BLaER1 (cell line): Measurements from ENCODE around the gene SBNO2.

Source experiments
- H3K27ac ChIP-seq: shearing (Covaris generic); formaldehyde crosslinking; 2 replicates; pipeline ENCODE4 v1.8.1; 2022
- H3K27me3 ChIP-seq: shearing (Covaris generic); formaldehyde crosslinking; 2 replicates; pipeline ENCODE4 v1.8.1; 2022
- H3K36me3 ChIP-seq: shearing (Covaris generic); formaldehyde crosslinking; 2 replicates; pipeline ENCODE4 v1.8.1; 2022
- H3K4me1 ChIP-seq: shearing (Covaris generic); formaldehyde crosslinking; 2 replicates; pipeline ENCODE4 v1.8.1; 2022
- H3K4me2 ChIP-seq: shearing (Covaris generic); formaldehyde crosslinking; 2 replicates; pipeline ENCODE4 v1.8.1; 2022
- H3K4me3 ChIP-seq: shearing (Covaris generic); formaldehyde crosslinking; 2 replicates; pipeline ENCODE4 v1.8.1; 2022
- H3K9ac ChIP-seq: shearing (Covaris generic); formaldehyde crosslinking; 2 replicates; pipeline ENCODE4 v1.8.1; 2022
- H3K9me3 ChIP-seq: shearing (Covaris generic); formaldehyde crosslinking; 2 replicates; pipeline ENCODE4 v1.8.1; 2022
- H4K20me1 ChIP-seq: shearing (Covaris generic); formaldehyde crosslinking; 2 replicates; pipeline ENCODE4 v1.8.1; 2022
- Cebpa-rat ChIP-seq: shearing (Covaris generic); IDR thresholded peaks from 2 replicates; pipeline ENCODE4 v1.8.1; 2022

The SBNO2 gene

DNA sequence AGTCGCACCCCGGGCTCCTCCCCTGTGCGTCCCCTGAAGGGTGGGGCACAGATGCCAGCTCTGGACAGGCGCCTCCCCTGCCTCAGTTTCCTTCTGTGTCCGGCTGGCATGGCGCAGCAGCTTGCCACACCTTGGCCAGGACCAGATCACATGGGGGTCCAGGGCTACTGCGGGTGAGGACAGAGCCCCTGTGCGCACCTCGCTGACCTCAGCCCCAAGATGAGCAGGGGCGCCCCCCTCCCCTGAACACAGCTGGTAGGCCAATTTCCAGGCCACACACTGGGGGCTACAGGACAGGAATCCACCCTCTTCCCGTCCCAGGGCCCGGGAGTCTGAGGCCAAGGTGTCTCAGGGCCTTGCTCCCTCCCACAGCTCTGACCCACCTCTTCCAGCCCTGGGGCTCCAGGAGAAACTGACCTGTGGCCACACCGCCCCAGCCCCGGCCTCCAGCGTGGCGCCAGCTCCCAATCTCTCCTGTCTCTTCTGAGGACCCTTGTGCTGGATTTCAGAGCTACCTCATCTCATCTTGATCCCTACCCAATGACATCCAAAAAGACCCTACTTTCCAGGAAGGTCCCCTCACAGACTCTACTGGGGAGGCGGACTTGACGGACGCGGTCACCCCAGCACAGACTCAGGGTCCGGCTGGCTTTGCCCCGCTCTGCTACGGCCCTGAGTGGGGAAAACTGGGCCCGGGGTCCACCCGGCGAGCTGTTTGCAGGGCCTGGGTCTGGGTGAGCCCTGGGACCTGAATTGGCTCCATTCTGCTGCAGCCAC, 28.2 kb downstream of the SBNO2 start:
- Histone ChIP-seq H3K4me1 (no peaks in the 10 kb centered on the region), H3K4me2 (no peak overlapping the region), H3K36me3 (peaks cover 86% of the 10 kb centered on the region), H3K27ac (no peak overlapping the region), H4K20me1 (peaks cover 39% of the 10 kb centered on the region), H3K4me3 (no peak overlapping the region), H3K27me3 (no peaks in the 10 kb centered on the region), H3K9me3 (peaks cover 14% of the 10 kb centered on the region; the same call in 1 of the 2 replicates), H3K9ac (no peak overlapping the region)
- TF ChIP-seq Cebpa-rat: no peak

GRCh38 chr19:1144741-1145140, 29.3 kb downstream of the SBNO2 start:
- H3K9me3 ChIP-seq: peaks cover 14% of the 10 kb centered on the region
- H3K4me1 ChIP-seq: no peaks in the 10 kb centered on the region
- peaks cover 28% of the 10 kb centered on the region for H4K20me1 ChIP-seq
- no peak overlapping the region for H3K27ac ChIP-seq
- no peaks in the 10 kb centered on the region for H3K27me3 ChIP-seq
- H3K36me3 ChIP-seq: peaks cover 85% of the 10 kb centered on the region
- no peak overlapping the region for H3K9ac ChIP-seq
- TF ChIP-seq Cebpa-rat: no peak
- no peak overlapping the region for H3K4me3 ChIP-seq
- no peak overlapping the region for H3K4me2 ChIP-seq

DNA sequence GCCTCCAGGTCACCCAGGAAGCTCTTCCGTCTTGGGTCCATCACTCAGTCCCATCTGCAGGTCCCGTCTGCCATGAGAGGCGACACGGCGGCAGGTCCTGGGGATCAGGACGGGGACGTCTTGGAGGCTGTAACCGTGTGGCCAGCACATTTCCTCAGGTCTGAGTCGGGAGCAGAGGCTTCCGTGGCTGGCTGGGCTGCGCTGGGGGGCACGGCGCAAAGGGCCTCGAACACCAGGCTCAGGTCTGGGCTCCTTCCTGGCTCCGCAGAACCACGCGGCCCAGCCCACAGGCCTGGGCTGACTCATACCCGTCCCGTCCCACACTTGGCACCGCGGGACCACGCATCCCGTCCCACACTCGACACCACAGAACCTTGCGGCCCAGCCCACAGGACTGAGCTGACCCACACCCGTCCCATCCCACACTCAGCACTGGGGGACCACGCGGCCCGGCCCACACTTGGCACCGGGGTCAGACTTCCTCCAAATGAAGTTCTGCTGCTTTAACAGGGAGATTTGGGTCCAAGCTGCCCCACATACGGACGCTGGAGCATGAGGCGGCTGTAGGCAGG, 30.2 kb downstream of the SBNO2 start:
- Histone ChIP-seq H3K27ac (no peak overlapping the region), H3K4me3 (no peak overlapping the region), H3K27me3 (no peaks in the 10 kb centered on the region), H3K9ac (no peak overlapping the region), H3K36me3 (peaks cover 86% of the 10 kb centered on the region), H4K20me1 (peaks cover 29% of the 10 kb centered on the region), H3K9me3 (peaks cover 14% of the 10 kb centered on the region), H3K4me1 (no peaks in the 10 kb centered on the region), H3K4me2 (no peak overlapping the region)
- no peak for TF ChIP-seq Cebpa-rat

DNA sequence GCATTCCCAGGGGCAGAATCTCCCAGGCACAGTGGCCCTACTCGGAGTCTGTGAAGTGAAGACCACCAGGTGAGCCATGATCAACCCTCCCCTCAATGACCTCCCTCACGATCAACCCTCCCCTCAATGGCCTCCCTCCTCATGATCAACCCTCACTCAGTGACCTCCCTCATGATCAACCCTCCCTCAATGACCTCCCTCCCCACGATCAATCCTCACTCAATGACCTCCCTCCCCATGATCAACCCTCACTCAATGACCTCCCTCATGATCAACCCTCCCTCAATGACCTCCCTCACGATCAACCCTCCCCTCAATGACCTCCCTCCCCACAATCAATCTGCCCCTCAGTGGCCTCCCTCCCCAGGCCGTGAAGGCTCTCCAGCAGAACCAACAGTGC, 32.1 kb downstream of the SBNO2 start:
- TF ChIP-seq Cebpa-rat: no peak
- Histone ChIP-seq H3K27me3 (no peaks in the 10 kb centered on the region), H3K9me3 (peaks cover 14% of the 10 kb centered on the region), H3K4me1 (peaks cover 1% of the 10 kb centered on the region), H3K4me3 (no peak overlapping the region), H3K4me2 (no peak overlapping the region), H3K36me3 (peaks cover 78% of the 10 kb centered on the region), H3K27ac (no peak overlapping the region), H3K9ac (no peak overlapping the region), H4K20me1 (peaks cover 25% of the 10 kb centered on the region)

GRCh38 chr19:1140272-1141027, 33.6 kb downstream of the SBNO2 start:
- no peaks in the 10 kb centered on the region for H3K27me3 ChIP-seq
- H3K27ac ChIP-seq: no peak overlapping the region
- H3K4me2 ChIP-seq: no peak overlapping the region
- H3K36me3 ChIP-seq: peaks cover 66% of the 10 kb centered on the region
- no peak overlapping the region for H3K4me3 ChIP-seq
- H3K9ac ChIP-seq: no peak overlapping the region
- H3K4me1 ChIP-seq: peaks cover 16% of the 10 kb centered on the region
- H3K9me3 ChIP-seq: peaks cover 14% of the 10 kb centered on the region
- no peak for TF ChIP-seq Cebpa-rat
- H4K20me1 ChIP-seq: peaks cover 30% of the 10 kb centered on the region

GRCh38 chr19:1139126-1139525, 34.9 kb downstream of the SBNO2 start:
- no peak overlapping the region for H3K27ac ChIP-seq
- no peaks in the 10 kb centered on the region for H3K27me3 ChIP-seq
- peaks cover 25% of the 10 kb centered on the region for H3K4me1 ChIP-seq
- peaks cover 38% of the 10 kb centered on the region for H4K20me1 ChIP-seq
- H3K9me3 ChIP-seq: peaks cover 14% of the 10 kb centered on the region
- no peak overlapping the region for H3K4me2 ChIP-seq
- TF ChIP-seq Cebpa-rat: no peak
- peaks cover 58% of the 10 kb centered on the region for H3K36me3 ChIP-seq
- H3K9ac ChIP-seq: no peak overlapping the region
- H3K4me3 ChIP-seq: no peak overlapping the region

DNA sequence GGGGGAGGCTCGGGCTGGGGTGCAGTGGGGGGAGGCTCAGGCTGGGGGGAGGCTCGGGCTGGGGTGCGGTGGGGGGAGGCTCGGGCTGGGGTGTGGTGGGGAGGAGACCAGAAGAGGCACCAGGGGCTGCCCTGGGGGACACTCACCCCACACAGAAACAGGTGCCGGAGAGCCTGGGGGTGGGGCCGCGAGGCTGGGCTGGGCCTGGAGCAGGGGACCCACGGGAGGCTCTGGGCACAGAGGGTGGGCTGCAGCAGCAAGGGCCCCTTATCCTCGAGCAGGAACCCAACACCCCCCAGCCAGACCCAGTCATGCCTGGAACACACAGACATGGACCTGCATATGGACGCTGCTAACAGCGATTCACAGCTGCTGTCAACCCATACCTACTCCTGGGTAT, 35.9 kb downstream of the SBNO2 start:
- Histone ChIP-seq H3K36me3 (peaks cover 52% of the 10 kb centered on the region), H3K9ac (no peak overlapping the region), H3K4me1 (peaks cover 35% of the 10 kb centered on the region), H4K20me1 (peaks cover 48% of the 10 kb centered on the region), H3K4me3 (no peak overlapping the region), H3K27me3 (no peaks in the 10 kb centered on the region), H3K4me2 (no peak overlapping the region), H3K9me3 (peaks cover 11% of the 10 kb centered on the region), H3K27ac (no peak overlapping the region)
- no peak for TF ChIP-seq Cebpa-rat

DNA sequence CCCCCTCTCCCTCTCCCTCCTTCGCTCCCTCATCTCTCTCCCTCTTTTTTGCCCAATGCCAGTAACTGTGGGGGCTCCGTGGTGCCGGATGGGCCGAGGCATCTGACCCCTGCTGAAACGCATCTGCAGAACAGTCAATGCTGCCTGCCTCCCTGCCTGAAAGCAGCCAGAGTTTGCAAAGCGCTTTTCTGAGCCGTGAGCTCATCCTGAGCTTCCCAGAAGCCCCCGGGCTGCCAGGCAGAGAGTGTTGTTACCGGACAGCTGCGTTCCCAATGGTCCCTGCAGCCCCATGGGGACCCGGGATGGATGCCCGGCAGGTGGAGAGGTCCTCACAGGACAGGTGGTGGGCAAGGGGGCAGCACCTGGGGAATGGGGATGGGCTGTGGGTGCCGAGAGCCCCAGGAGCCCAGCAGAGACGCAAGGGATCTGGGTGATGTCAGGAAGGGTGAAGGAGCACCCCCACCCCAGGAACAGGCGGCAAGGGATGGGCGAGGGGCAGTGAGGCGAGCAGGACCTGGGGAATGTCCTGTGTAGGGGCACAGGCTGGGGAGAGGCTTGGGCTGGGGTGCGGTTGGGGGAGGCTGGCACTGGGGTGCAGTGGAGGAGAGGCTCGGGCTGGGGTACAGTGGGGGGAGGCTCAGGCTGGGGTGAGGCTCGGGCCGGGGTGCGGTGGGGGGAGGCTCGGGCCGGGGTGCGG, 37.3 kb downstream of the SBNO2 start:
- H3K4me1 ChIP-seq: peaks cover 46% of the 10 kb centered on the region
- no peak for TF ChIP-seq Cebpa-rat
- peaks cover 62% of the 10 kb centered on the region for H4K20me1 ChIP-seq
- peak overlapping the region; percentile 90 for H3K4me2 ChIP-seq
- peak overlapping the region; percentile 55 for H3K9ac ChIP-seq
- H3K27ac ChIP-seq: peak overlapping the region; percentile 78
- H3K36me3 ChIP-seq: peaks cover 39% of the 10 kb centered on the region; the same call in 1 of the 2 replicates
- H3K27me3 ChIP-seq: no peaks in the 10 kb centered on the region
- peak overlapping the region; percentile 36; the same call in 1 of the 2 replicates for H3K4me3 ChIP-seq
- H3K9me3 ChIP-seq: no peaks in the 10 kb centered on the region; the same call in 1 of the 2 replicates

GRCh38 chr19:1136201-1136600, 37.9 kb downstream of the SBNO2 start:
- H3K9me3 ChIP-seq: no peaks in the 10 kb centered on the region; the same call in 1 of the 2 replicates
- peak overlapping the region; percentile 55 for H3K9ac ChIP-seq
- peaks cover 52% of the 10 kb centered on the region for H3K4me1 ChIP-seq
- H3K36me3 ChIP-seq: peaks cover 33% of the 10 kb centered on the region; the same call in 1 of the 2 replicates
- peaks cover 67% of the 10 kb centered on the region for H4K20me1 ChIP-seq
- H3K4me3 ChIP-seq: peak overlapping the region; percentile 36; the same call in 1 of the 2 replicates
- H3K27me3 ChIP-seq: no peaks in the 10 kb centered on the region
- peak overlapping the region; percentile 90 for H3K4me2 ChIP-seq
- peak overlapping the region; percentile 78 for H3K27ac ChIP-seq
- TF ChIP-seq Cebpa-rat: no peak
